Gastrocnemius medialis (tissue), 4 donors: Measurements from ENCODE around the gene MYO16. TPM values are rescaled to one million over a fixed set of nuclear protein-coding genes. Genes with fewer than 3 reads are reported as not detected.
A peak's percentile ranks its signal among the peaks of the same experiment; 100 is the strongest.

Source experiments
- ATAC-seq, 2 donors: fragments of 150-250 bp; one replicate each; pipeline ENCODE4 v1.9.1; 2016
- DNase-seq, 2 donors: peaks; one replicate each; pipeline ENCODE4 v3.0.0-alpha.2; 2019
- H3K27ac ChIP-seq, 4 donors: fragments of 200-600 bp; sonication (generic); 1 replicate in 1 of 4; 2 replicates in 3 of 4; pipeline ENCODE4 v1.5.1; 2016 to 2018; ENCODE audit warnings: mild to moderate bottlenecking in 2 of 4, moderate library complexity in 1 of 4
- H3K27me3 ChIP-seq, 3 donors: fragments of 200-600 bp; sonication (generic) in 2 of 3; 1 replicate in 1 of 3; 2 replicates in 2 of 3; pipeline versions ENCODE4 v1.5.1 to v1.6.0; 2016 to 2019; ENCODE audit warnings: mild to moderate bottlenecking in 1 of 3, moderate library complexity in 1 of 3
- H3K36me3 ChIP-seq, 2 donors: fragments of 200-600 bp; sonication (generic) in 1 of 2; one replicate each; pipeline ENCODE4 v1.5.1; 2017 to 2018
- H3K4me1 ChIP-seq, 2 donors: fragments of 200-600 bp; sonication (generic) in 1 of 2; one replicate each; pipeline ENCODE4 v1.5.1; 2016 to 2017; ENCODE audit warnings: mild to moderate bottlenecking in 2 of 2
- H3K4me3 ChIP-seq, 4 donors: fragments of 200-600 bp; sonication (generic) in 3 of 4; 1 replicate in 1 of 4; 2 replicates in 3 of 4; pipeline ENCODE4 v1.5.1; 2016 to 2019; ENCODE audit warnings: mild to moderate bottlenecking in 2 of 4
- H3K9me3 ChIP-seq, 3 donors: fragments of 200-600 bp; sonication (generic) in 2 of 3; 1 replicate in 1 of 3; 2 replicates in 2 of 3; pipeline ENCODE4 v1.5.1; 2016 to 2019
- CTCF ChIP-seq, 5 experiments: fragments of 450-650 bp in 3 of 5; fragments of 200-600 bp in 2 of 5; sonication (generic) in 2 of 5; IDR thresholded peaks in 4 of 5; conservative IDR thresholded peaks in 1 of 5; 1 replicate in 4 of 5; 2 replicates in 1 of 5; pipeline ENCODE4 v1.5.1; 2016 to 2019; ENCODE audit warnings: antibody characterized with exemption in 5 of 5, mild to moderate bottlenecking in 3 of 5, moderate library complexity in 3 of 5
- POLR2A ChIP-seq, 2 donors: fragments of 450-650 bp; IDR thresholded peaks; one replicate each; pipeline ENCODE4 v1.6.1; 2017; ENCODE audit warnings: antibody characterized with exemption in 2 of 2, mild to moderate bottlenecking in 2 of 2, moderate library complexity in 2 of 2
- in situ Hi-C, 4 donors: fragments of 200-750 bp; cut with MboI; loops; one replicate each; pipeline versions ENCODE4 v1.15.0 to v1.8.0; 2017; ENCODE audit warnings: low sequenced_read_pairs in 4 of 4
- intact Hi-C: fragments of 100-400 bp; cut with DNase I; formaldehyde crosslinking; loops from one replicate; pipeline ENCODE4 v1.15.1; 2023; ENCODE audit warnings: low total_unique reads
- total RNA-seq, 4 donors: library from RNA; depleted of rRNA; stranded (reverse); fragments of >200 nt; gene quantifications; one replicate each; pipeline versions ENCODE4 v1.1.0 to v1.2.3, GENCODE V29; 2016

MYO16 gene
- total RNA-seq, 4 donors from 2014 or later: 0.02 TPM; not detected in 3

DNA sequence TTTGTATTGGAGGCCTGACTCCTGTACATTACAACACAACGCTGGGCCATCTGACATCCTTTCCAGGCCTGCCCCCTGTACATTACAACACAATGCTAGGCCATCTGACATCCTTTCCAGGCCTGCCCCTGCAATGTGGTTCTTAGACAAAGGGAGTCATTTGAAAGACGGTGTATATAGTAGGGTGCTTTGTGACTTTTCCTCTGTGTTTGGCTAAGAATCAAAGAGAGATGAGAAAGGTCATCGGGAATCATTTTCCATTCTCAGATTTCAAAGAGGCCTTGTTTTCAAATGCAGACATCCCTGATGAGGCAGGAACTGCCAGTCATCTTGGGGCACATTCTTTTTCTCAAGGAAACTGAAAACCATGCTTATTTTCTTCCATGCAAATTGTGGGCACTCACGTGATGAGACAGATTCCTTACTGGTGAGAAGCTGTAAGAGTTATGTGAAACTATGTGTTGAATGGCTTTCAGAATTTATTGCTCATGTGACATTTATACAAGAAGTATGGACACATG, 551.6 kb downstream of the MYO16 start:
- ATAC-seq (peak in 1 of 2 donors; percentile 23), DNase-seq (no peak)
- peaks cover 0 to 15% of the 10 kb centered on the region in 2 donors for H3K4me1 ChIP-seq
- in situ Hi-C loops: no loop called here
- no peaks in the 10 kb centered on the region for H3K27me3 ChIP-seq
- H3K36me3 ChIP-seq: no peaks in the 10 kb centered on the region
- no peak overlapping the region for H3K4me3 ChIP-seq
- H3K9me3 ChIP-seq: no peaks in the 10 kb centered on the region
- intact Hi-C loops: no loop called here
- H3K27ac ChIP-seq: peak overlapping the region in 1 of 4 donors; percentile 19
- TF ChIP-seq POLR2A (IDR thresholded peaks at IDR 0.05): no peak
- no peak for TF ChIP-seq CTCF (IDR thresholded peaks at IDR 0.05 in 4 of 5, conservative IDR thresholded peaks at IDR 0.05 in 1 of 5)

DNA sequence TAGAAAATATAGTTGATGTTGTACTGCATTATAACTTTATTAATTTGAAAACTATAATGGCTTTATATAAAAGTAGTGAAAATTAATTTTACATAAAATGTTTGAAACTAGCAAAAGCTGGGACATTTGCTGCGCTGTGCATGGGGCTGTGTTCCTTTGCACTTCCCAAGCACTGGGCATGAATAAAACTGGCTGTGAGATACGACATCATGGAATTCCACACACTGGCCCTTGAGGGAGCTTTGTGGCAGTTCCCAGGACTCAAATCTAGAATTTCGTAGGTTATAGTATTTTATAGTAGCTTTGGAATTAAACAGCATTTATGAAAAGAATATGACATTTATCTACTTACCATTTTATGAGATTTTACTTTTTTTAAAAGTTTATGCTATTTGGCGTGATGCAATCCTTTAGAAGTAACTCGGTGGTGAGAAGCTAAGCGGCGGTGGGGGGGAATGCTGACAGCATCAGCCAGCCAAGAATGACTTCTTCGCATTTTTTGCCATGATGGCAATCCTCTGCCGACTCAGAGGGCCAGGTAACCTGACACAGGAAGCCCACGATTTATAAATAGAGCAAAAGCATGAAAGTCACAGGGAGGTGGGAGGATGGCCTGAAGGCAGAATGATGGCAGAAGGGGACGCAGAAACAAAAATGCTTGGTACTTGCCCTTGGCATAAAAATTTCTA, 553.5 kb downstream of the MYO16 start:
- intact Hi-C loops (no loop called here), in situ Hi-C loops (no loop called here)
- Histone ChIP-seq H3K36me3 (no peaks in the 10 kb centered on the region), H3K27me3 (no peaks in the 10 kb centered on the region), H3K4me1 (peaks cover 0 to 15% of the 10 kb centered on the region in 2 donors), H3K27ac (no peak overlapping the region), H3K4me3 (no peak overlapping the region), H3K9me3 (no peaks in the 10 kb centered on the region)
- no peak for TF ChIP-seq POLR2A (IDR thresholded peaks at IDR 0.05)
- TF ChIP-seq CTCF (IDR thresholded peaks at IDR 0.05 in 4 of 5, conservative IDR thresholded peaks at IDR 0.05 in 1 of 5): no peak
- no peak for DNase-seq
- no peak for ATAC-seq

- H3K36me3 ChIP-seq: no peaks in the 10 kb centered on the region
- H3K27ac ChIP-seq: no peak overlapping the region
- in situ Hi-C loops: no loop called here
Observed at GRCh38 chr13:109191413-109191812, 562.0 kb downstream of the MYO16 start.

DNA sequence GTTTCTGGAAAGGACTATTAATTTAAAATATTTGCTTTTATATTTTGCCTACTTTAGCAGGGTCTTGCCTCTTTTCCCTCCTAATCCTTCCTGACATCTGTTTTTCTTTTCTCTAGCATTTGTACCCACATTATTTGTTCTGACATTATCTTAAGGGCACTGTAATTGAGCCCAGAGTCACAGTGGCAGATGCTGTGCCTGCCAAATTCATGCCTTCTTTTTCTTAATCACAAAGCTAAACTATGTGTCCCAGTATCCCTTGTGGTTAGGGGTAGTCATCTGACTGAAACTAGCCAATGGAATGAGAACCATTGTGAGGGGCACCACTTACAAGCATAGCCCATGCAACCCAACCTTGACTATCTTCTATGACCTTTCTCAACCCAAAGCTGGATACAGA, 562.9 kb downstream of the MYO16 start:
- ATAC-seq (no peak), DNase-seq (no peak)
- H3K27me3 ChIP-seq: no peaks in the 10 kb centered on the region
- H3K4me3 ChIP-seq: no peak overlapping the region
- no peak for TF ChIP-seq CTCF (IDR thresholded peaks at IDR 0.05 in 4 of 5, conservative IDR thresholded peaks at IDR 0.05 in 1 of 5)
- TF ChIP-seq POLR2A (IDR thresholded peaks at IDR 0.05): no peak
- intact Hi-C loops (no loop called here), in situ Hi-C loops (no loop called here)
- H3K36me3 ChIP-seq: no peaks in the 10 kb centered on the region
- no peaks in the 10 kb centered on the region for H3K9me3 ChIP-seq
- H3K27ac ChIP-seq: no peak overlapping the region
- H3K4me1 ChIP-seq: peaks cover 0 to 4% of the 10 kb centered on the region in 2 donors

More at GRCh38 chr13:109191413-109191812, 562.0 kb downstream of the MYO16 start:
- no peaks in the 10 kb centered on the region for H3K27me3 ChIP-seq
- no peaks in the 10 kb centered on the region for H3K9me3 ChIP-seq
- H3K4me3 ChIP-seq: no peak overlapping the region
- no peak for TF ChIP-seq CTCF (IDR thresholded peaks at IDR 0.05 in 4 of 5, conservative IDR thresholded peaks at IDR 0.05 in 1 of 5)
- no peak for TF ChIP-seq POLR2A (IDR thresholded peaks at IDR 0.05)
- ATAC-seq (no peak), DNase-seq (no peak)
- peaks cover 0 to 4% of the 10 kb centered on the region in 2 donors for H3K4me1 ChIP-seq
- intact Hi-C loops: no loop called here
